Medulla oblongata (tissue), 1 donor: ENCODE measurements around the gene SMIM14.
"Not testable (repeated sequence)": the region's sequence is repeated elsewhere in the genome, so short reads cannot be mapped to it uniquely, and the experiment has no call there.

ENCODE experiments used
- DNase-seq: peaks from one replicate; pipeline ENCODE4 v3.0.0-alpha.2; 2015; ENCODE audit errors: extremely low spot score

The SMIM14 gene

DNA sequence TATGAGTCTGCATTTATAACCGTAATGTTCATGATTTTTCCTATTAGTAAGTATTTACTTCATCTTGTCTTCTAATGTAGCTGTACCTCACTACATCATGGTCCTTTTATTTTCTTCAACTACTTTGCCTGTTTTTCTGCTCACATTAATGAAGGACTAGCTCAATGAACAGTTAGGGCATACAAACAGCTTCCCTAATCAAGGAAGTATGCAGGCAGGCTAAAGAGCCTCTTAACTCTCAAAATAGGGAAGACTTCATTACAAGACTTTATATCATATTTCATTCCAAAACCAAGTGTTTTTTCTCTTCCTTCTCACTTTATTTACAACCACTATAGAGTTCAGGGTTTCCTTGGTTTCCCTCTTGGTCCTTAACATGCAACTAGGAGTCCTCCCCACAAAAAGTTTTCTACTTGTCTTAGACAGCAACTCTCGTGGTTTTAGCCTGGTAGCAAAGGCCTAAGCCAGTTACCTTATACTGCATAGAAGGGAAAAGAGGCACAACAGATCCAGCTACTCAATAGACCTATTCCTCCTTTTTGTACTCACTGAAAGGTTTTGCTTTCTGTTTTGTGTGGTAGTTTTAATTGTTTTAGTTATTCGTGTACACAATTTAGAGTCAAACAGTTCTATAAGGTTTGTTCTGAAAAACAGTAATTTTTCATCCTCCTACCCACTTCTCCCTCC is 40.8 kb downstream of the SMIM14 start:
- DNase-seq, result no peak

DNA sequence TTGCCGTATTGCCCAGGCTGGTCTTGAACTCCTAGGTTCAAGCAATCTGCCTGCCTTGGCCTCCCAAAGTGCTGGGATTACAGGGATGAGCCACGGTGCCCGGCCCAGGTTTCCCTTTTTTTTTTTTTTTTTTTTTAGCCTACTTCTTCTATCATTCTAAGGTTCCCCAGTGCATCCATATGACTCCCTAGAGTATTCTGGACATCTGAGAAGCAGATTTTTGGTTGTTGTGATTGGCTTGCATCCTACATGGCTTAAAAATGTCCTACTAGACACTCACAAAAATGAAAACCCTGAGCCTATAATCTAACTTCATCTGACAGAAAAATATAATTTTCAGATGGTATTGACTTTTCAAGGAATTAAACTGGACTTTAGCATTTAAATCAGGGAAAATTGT is 41.7 kb downstream of the SMIM14 start:
- no peak for DNase-seq

DNA sequence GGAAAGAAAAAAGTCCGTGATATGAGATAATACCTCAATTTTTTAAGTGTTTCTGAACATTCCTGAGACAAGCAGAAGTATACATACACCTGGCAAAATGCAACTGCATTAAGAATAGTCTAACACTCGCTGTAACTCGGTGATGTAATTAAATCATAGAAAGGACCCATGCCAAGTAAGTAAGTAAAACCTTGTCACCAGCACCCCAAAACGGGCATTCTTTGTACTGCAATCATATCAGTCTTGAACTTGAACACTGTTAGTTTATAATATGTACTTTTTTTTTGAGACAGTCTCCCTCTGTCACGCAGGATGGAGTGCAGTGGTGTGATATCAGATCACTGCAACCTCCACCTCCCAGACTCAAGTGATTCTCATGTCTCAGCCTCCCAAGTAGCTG is 47.4 kb downstream of the SMIM14 start:
- no peak for DNase-seq

DNA sequence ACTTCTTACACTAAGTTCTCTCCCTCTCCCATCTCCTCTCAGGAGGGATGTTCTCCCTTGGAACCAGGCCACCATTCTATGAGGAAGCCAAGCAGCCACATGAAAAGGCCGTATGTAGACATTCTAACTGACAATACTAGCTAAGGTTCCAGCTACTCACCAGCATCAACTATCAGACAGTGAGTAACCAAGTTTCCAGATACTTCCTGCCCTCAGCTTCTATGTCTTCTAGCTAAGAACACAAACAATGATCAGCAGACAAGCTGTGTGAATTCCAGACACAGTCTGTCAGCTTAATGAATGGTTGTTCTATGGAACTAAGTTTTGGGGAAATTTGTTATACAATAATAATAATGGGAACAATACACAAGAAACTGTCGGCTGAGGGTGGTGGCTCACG is 50.8 kb downstream of the SMIM14 start:
- DNase-seq, result no peak

DNA sequence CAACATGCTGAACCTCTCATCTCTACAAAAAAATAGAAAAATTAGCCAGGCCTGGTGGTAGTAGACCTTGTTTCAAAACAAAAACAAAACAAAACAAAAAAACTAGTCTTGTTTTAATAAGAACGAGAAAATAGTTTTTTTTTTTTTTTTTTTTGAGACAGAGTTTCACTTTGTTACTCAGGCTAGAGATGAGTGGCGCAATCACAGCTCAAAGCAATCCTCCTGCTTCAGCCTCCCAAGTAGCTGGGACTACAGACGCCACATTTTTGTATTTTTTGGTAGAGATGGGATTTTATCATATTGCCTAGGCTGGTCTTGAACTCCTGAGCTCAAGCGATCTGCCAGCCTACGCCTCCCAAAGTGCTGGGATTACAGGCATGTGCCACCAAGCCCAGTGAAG is 63.7 kb downstream of the SMIM14 start:
- DNase-seq, result no peak

DNA sequence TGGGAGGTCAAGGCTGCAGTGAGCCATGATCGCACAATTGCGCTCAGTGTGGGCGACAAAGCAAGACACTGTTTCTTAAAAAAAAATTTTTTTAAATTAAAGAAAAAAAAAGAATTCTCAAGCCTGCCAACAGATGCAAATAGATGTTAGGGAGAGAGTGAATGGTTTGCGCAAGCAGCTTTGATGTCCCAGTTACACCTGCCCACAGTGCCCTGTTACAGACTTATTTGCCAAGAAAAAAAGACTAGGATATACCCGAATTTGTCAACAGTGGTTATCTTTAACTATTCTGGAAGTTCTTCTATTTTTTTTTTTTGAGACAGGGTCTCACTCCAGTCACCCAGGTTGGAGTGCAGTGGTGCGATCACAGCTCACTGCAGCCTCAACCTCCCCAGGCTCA is 67.2 kb downstream of the SMIM14 start:
- no peak for DNase-seq

DNA sequence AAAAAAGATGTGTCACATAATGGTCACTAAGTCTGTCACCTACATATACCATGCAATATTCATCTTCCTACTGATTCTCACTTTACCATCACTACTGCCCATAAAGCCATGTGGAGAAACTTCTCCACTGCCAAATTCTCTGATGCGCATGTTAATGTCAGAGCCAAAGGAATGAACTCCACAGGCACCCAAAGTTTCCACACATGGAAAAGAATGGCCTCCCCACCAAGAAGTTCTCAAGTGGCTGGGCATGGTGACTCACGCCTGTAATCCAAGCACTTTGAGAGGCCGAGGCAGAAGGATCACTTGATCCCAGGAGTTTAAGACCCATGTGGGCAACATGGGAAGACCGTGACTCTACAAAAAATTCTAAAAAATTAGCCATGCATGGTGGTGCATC is 67.6 kb downstream of the SMIM14 start:
- DNase-seq, result no peak

DNA sequence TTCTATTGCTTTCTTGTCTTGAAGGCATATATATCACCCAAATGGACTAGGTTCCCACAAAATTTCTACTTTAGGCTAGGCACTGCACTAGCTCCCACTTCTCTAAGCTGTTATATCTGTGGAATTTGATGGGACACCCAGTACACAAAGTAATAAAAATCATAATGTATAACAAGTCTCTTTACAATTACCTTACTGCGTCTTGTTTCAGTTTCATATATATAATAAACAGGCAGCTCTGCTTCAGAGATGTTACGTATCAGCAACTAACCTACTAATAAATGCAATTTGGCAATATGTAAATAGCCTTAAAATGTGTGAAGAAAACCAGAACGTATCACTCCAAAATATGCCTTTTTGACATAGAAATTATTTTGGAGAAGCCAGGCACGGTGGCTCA is 69.5 kb downstream of the SMIM14 start:
- DNase-seq, result no peak

DNA sequence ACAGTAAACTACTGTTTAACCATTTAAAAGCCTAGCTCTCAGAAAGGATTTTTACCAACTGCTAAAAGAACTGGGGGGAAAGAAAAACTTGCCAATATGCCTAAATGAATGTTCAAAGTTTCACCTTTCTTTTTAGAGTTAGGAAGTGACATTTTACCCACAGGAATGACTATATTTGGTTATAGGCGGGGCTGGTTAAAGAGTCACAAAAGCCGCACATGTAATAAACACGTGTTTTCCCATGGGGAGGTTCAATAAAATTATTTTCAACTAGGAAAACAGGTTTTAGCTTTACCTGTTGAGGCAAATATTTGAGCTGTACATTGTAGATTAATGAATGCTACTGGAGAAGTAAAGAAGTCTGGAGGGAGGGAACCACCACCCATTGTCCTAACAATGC is 69.9 kb downstream of the SMIM14 start:
- DNase-seq, result no peak

DNA sequence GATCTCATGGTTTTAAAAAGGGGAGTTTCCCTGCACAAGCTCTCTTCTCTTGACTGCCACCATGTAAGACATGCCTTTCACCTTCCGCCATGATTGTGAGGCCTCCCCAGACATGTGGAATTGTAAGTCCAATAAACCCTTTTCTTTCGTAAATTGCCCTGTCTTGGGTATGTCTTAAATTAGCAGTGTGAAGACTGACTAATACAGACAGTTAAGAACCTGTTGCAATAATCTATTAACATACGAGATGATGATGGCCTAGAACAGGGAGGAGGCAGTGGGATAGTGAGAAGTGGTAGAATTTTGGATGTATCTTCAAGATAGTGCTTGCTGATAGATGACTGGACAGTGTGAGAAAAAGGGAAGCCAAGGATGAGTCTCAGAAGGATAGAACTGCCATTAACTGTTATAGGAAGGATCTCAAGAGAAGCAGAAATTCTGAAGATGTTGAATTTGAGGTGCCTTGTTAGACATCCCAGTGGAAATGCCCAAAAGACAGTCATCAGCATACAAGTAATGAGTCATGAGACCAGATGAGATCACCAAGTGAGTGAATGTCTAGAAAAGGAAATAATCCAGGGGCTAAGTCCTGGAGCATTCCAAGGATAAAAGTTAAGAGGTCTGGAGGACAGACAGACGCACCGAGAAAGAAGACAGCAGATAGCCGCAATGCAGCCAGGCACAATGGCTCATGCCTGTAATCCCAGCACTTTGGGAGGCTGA is 72.6 kb downstream of the SMIM14 start:
- no peak for DNase-seq

DNA sequence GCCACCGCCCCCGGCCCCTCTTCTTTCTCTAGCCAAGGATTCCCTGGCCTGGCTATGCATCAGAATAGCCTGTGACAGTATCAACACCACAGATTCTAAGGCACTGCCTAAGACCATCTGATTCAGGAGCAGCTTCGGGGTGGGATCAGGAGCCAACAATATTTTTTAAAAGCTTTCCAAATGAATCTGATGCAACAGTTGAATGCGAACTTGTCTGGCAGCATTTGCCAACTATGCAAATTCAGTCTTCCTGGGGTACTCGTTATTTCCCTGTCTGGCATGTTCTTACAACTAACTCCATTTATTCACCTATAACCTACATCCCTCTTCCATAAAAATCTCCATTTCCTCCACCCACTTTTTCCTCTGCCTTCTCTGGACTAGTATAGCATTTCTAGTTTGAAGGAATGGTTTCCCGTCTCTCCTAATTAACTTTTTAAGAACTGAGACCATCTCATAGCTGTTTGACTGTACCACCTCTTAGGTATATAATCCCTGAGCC is 75.3 kb downstream of the SMIM14 start:
- DNase-seq, result no peak

DNA sequence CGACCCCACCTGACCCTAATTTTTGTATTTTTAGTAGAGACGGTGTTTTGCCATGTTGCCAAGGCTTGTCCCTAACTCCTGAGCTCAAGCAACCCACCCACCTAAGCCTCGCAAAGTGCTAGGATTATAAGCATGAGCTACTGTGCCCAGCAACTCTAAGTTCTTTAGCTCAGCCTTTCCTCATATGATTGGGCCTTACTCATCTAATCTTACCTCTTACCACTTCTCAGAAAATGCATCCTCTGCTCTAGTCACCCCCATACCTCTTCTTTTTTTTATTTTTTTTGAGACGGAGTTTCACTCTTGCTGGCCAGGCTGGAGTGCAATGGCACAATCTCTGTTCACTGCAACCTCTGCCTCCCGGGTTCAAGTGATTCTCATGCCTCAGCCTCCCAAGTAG is 75.9 kb downstream of the SMIM14 start:
- no peak for DNase-seq

DNA sequence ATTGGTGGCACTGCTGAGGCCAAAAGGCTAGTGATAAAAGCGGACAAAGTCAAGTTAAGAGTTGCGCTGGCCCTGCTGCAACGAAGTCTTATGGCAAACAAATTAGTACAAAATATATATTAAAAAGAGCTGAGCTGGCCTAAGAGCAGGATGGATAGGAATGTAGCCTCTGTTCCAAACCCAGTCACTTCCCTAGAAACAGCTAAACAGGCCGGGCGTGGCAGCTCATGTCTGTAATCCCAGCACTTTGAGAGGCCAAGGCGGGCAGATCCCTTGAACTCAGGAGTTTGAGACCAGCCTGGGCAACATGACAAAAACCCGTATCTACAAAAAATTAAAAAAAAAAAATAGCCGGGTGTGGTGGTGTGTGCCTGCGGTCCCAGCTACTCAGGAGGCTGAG is 79.0 kb downstream of the SMIM14 start:
- DNase-seq, result no peak

DNA sequence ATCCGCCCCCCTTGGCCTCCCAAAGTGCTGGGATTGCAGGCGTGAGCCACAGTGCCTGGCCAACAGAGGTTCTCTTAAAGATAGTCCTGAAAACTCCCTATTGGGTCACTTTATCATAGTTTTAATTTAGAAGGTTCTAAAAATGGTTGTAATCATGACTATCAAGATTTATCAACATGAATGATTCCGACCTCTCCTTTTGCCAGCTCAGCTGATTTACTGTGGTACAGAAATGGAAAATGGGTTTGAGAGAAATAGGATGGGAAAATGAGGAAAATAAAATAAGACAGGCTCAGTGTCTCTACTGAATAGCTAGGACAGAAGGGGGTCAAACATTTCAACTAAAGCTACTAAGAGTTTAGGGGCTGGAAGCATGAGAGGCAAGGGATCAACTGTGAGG is 83.2 kb downstream of the SMIM14 start:
- DNase-seq, result no peak

DNA sequence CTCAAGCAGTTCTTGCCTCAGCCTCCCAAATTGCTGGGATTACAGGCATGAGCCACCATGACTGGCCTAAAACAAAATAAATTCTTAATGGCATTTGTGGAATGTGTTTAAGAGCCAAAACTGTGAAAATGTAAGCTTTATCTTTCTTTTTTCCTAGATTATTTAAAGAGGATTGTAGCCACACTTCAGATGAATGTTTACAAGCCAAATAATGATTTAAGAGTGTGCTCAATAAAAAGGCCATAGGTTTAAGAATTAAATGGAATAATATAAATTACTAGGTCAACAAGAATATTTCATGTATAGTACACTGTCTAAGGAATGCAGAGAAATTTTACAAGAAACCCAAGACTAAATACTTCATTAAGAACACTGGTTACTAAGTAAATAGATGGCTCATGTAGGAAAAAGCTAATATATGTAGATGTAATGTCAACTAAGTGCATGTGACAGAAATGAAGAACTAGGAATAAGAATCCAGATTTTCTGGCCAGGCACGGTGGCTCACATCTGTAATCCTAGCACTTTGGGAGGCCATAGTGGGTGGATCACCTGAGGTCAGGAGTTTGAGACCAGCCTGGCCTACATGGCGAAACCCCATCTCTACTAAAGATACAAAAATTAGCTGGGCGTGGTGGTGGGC is 90.1 kb downstream of the SMIM14 start:
- no peak for DNase-seq

DNA sequence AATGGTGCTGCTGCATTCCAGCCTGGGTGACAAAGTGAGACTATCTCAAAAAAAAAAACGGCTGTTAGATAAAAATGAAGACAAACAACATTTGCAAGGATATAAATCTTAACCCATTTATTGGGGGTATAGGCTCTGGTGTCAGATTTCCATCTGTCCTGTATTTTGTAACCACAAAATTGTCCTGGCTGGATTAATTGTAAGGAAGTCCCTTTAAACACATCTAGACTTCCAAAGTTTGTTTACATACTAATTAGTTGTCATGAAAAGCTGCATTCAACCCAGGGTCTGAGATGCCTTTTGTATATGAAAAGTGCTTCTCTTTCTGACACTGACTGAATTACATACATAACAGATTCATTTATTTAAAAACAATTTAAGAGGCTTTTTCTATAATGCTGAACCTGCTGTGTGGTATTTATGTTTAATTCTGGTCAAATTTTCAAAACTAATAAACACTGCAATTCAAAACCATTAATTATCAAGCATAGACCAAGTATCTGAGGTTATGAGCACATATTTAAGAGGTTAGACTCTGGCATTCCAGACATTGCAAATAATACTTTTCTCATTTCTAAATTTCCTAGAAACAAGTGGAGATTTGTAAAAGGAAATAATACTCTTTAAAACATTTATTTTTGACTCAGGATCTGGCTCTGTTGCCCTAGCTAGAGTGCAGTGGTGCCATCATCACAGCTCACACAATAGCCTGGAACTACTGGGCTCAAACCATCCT is 93.9 kb downstream of the SMIM14 start:
- DNase-seq, result no peak

DNA sequence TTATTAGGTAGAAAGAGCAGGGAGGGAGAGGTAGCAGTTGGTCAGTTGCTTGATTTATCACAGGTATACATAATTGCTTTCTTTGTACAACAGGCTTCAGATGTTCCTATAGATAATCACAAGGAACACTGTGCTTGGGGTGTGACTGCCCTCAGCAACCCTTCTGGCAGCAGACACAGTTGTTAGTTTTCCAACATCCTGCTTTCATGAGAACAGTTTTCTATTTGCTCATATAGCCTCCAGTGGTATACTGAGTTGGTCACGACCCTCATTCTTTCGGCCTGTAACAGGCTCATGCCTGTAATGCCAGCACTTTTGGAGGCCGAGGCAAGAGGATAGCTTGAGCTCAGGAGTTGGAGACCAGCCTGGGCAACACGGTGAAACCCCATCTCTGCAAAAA is 94.6 kb downstream of the SMIM14 start:
- DNase-seq, result not testable (repeated sequence)

DNA sequence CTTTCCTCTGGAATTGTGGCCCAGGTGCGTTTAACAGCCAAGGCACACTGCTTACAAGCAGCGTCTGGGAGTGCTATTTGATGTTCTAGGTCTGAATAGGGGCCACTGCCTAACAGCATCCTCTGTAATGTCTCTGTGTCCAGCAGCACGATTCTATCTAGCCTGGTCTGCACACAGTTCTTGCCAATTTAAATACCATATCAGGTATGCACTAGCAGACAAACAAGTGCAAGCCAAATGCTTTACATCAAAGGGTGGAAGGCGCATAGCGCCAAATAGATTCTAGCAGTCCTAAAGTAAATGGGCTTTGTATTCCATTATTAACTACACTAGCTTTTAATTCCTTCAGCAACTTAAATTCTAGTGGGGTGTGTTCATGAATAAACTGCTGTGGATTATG is 95.6 kb downstream of the SMIM14 start:
- DNase-seq, result no peak

DNA sequence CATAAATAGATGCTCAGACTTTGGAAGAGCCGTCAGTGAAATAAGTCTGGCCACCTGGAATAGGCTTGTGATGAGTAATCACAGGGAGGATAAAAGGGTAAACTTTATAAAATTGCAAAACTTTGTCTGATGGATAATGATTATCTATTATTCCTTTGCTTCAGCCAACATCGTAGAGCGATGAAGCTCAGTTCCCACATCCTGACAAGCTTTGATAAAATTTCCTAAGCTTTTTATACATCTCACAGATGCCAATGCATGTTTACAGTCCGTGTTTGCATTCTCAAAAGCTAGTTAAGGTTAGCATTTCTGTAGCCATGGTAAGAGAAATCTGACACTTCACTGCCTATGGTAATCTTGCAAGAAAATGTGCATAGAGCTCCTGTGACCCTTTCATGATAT is 96.1 kb downstream of the SMIM14 start:
- no peak for DNase-seq

DNA sequence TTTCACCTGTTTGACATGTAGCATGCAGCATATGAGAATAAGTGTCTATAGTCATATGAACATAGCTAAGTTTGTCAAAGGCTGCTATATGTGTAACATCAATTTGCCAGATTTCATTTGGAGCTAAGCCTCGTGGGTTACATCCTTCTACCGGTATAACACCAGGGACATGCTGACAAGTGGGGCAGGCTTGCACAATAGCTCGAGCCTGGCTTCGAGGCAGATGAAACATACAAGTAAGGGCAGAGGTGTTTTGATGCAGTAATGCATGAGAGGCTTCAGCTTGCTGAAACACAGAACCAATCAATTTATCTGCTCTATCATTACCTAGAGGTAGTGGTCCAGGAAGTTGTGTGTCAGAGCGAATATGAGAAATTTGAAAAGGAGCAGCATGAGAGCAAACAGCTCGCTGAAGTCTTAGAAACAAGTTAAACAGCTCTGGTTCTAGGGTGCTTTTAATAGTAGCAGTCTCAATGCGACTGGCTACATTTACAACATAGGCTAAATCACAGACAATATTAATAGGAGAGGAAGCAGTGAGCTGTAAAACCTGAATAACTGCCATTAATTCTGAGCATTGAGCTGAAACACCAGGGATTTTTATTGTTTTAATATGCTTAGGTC is 96.6 kb downstream of the SMIM14 start:
- no peak for DNase-seq

DNA sequence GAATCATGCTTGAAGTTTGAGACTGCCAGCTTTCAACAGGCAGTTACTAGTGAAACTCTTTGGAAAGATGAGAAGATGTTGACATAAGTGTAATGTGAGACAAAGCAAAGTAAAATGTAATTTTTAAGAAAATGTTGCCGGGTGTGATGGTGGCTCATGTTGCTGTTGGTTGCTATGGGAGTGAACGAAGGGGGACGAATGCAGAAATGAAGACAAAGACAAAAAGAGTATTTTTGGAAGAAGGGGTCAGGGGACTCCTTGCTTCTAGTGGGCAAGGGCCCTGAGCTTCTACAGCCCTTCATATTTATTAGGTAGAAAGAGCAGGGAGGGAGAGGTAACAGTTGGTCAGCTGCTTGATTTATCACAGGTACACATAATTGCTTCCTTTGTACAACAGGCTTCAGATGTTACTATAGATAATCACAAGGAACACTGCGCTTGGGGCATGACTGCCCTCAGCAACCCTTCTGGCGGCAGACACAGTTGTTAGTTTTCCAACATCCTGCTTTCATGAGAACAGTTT is 99.5 kb downstream of the SMIM14 start:
- no peak for DNase-seq

DNA sequence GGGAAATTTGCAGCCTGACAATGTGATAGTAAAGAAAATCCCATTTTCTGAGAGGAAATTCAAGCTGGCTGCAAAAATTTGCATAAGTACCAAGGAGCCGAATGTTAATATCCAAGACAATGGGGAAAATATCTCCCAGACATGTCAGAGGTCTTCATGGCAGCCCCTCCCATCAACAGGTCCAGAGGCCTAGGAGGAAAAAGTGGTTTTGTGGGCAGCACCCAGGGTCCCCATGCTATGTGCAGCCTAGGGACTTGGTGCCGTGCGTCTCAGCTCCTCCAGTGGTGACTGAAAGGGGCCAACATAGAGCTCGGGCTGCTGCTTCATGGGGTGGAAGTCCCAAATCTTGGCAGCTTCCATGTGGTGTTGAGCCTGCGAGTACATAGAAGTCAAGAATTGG is 105.1 kb downstream of the SMIM14 start:
- no peak for DNase-seq
